Measurements from ENCODE around the gene NKRF. TPM values are rescaled to one million over a fixed set of nuclear protein-coding genes. Genes with fewer than 3 reads are reported as not detected.

Gene NKRF
- polyA plus RNA-seq, 3 donors = 1.3 to 4.7 (median 2.4) TPM

DNA sequence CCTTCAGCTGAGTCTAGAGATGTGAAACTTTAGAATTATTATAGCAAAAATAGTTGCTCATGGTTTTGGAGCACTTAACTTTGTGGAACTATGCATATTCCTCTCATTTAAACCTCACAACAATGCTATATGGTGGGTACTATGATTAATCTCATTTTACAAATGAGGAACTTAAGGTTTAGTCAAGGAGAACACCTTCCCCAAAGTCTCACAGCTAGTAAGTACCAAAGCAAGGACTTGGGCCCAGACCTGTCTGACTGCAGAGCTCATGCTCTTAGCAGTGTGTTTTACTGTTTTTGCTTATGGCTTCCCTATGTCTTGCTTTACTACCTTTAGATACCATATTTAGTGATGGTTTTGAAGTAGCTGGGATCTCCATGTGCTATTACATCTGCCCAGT, 26.8 kb downstream of the NKRF start:
- peaks cover 0 to 4% of the 10 kb centered on the region in 2 donors for H3K27me3 ChIP-seq (ENCODE audit: control insufficient read depth in 2 of 2, insufficient read depth in 2 of 2, low read length in 2 of 2)
- intact Hi-C loops (cut with micrococcal nuclease) = no loop called here
- no peak overlapping the region for H3K4me2 ChIP-seq (replicated peaks; ENCODE audit: extremely low read depth, low read length, poor library complexity, severe bottlenecking)
- Mint-ChIP-seq H3K9me3 (peaks cover 0 to 6% (median 0%) of the 10 kb centered on the region in 7 donors), H3K36me3 (peaks cover 10 to 14% of the 10 kb centered on the region in 2 donors), H3K4me3 (no peak overlapping the region), H3K27me3 (ENCODE audit: low read depth in 3 of 3) (peaks cover 0 to 6% (median 0%) of the 10 kb centered on the region in 3 donors), H3K27ac (no peak overlapping the region), H3K4me1 (peaks cover 12% of the 10 kb centered on the region)
- peaks cover 18% of the 10 kb centered on the region for H3K79me2 ChIP-seq (ENCODE audit: insufficient read depth, low read length)
- TF ChIP-seq, protein P1, sequence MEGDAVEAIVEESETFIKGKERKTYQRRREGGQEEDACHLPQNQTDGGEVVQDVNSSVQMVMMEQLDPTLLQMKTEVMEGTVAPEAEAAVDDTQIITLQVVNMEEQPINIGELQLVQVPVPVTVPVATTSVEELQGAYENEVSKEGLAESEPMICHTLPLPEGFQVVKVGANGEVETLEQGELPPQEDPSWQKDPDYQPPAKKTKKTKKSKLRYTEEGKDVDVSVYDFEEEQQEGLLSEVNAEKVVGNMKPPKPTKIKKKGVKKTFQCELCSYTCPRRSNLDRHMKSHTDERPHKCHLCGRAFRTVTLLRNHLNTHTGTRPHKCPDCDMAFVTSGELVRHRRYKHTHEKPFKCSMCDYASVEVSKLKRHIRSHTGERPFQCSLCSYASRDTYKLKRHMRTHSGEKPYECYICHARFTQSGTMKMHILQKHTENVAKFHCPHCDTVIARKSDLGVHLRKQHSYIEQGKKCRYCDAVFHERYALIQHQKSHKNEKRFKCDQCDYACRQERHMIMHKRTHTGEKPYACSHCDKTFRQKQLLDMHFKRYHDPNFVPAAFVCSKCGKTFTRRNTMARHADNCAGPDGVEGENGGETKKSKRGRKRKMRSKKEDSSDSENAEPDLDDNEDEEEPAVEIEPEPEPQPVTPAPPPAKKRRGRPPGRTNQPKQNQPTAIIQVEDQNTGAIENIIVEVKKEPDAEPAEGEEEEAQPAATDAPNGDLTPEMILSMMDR (IDR thresholded peaks at IDR 0.05) = no peak
- H4K20me1 ChIP-seq (ENCODE audit: insufficient read depth, low read length) = peaks cover 12% of the 10 kb centered on the region
- no peaks in the 10 kb centered on the region for H3K9me3 ChIP-seq (replicated peaks in 1 of 2; ENCODE audit: control insufficient read depth in 1 of 2, insufficient read depth in 1 of 2, low read length in 2 of 2)
- H3K4me3 ChIP-seq (replicated peaks in 1 of 3; ENCODE audit: low read depth in 2 of 3, low read length in 3 of 3) = no peak overlapping the region
- H3K4me1 ChIP-seq (ENCODE audit: control insufficient read depth in 1 of 2, insufficient read depth in 2 of 2, low read length in 2 of 2) = peaks cover 7 to 11% of the 10 kb centered on the region in 2 donors
- no peak overlapping the region for H2AFZ ChIP-seq (ENCODE audit: insufficient read depth, low read depth, low read length, poor library complexity, severe bottlenecking)
- H3K9ac ChIP-seq (ENCODE audit: insufficient read depth, low read length, poor library complexity, severe bottlenecking) = no peak overlapping the region
- no peak overlapping the region for H3K27ac ChIP-seq (ENCODE audit: low read depth in 1 of 2, low read length in 2 of 2)
- no peak for DNase-seq
- peaks cover 0 to 29% of the 10 kb centered on the region in 2 donors for H3K36me3 ChIP-seq (replicated peaks in 1 of 2; ENCODE audit: control insufficient read depth in 1 of 2, insufficient read depth in 2 of 2, low read length in 2 of 2)

DNA sequence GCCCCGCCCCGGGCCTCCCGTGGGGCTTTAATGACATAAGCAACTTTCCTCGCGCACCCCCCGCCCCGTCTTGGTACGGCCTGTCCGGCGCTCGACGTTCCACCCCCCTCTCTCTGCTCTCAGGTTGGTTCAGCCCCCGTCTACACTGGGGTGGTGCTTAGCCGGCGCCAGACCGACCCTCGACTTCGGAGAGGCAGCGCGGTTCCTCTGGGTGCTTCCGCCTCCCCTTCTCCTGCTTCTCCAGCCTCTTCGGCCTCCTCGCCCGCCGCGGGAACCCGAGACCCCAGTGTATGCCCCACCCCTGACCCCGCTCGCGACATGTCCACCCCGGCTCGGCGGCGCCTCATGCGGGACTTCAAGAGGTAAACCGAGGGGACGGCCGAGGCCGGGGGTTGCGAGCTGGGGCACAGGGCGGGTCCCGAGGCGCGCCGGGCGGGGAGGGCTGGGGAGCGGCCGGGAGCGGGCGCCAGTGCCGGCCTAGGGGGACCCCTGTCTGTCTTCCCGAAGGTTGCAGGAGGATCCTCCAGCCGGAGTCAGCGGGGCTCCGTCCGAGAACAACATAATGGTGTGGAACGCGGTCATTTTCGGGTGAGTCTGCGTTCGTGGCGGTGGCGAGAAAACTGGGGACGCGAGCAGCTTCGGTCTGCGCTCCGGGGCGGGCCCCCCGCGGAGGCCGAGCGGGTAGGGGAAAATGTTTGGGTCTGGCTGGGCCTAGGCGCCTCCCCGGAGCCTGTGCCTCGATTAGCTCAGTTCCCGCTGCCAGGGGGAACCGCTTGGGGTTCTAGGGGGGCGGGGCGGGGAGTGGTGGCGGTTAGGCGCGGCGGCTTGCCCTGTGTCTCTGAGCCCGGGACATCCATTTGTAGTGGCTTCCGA, 31.6 kb downstream of the NKRF start, which contains the start of gene UBE2A:
TSS of gene UBE2A (plus strand) at position 170 of the 873 bp plus-strand sequence. CDS start at position 319, 149 bp downstream.
- H3K27ac Mint-ChIP-seq = peak within 1 kb of the TSS; percentile 90 to 96 (median 93)
- Histone ChIP-seq H3K9ac (ENCODE audit: insufficient read depth, low read length, poor library complexity, severe bottlenecking) (peak within 1 kb of the TSS; percentile 81), H3K4me2 (replicated peaks; ENCODE audit: extremely low read depth, low read length, poor library complexity, severe bottlenecking) (peak within 1 kb of the TSS; percentile 69), H3K4me1 (ENCODE audit: control insufficient read depth in 1 of 2, insufficient read depth in 2 of 2, low read length in 2 of 2) (peaks cover 14 to 17% of the 10 kb centered on the region in 2 donors), H3K4me3 (replicated peaks in 1 of 3; ENCODE audit: low read depth in 2 of 3, low read length in 3 of 3) (peak within 1 kb of the TSS; percentile 65 to 78 (median 77)), H3K27ac (ENCODE audit: low read depth in 1 of 2, low read length in 2 of 2) (peak within 1 kb of the TSS; percentile 77 to 79), H2AFZ (ENCODE audit: insufficient read depth, low read depth, low read length, poor library complexity, severe bottlenecking) (peak within 1 kb of the TSS; percentile 70), H3K36me3 (replicated peaks in 1 of 2; ENCODE audit: control insufficient read depth in 1 of 2, insufficient read depth in 2 of 2, low read length in 2 of 2) (peaks cover 0 to 6% of the 10 kb centered on the region in 2 donors), H3K9me3 (replicated peaks in 1 of 2; ENCODE audit: control insufficient read depth in 1 of 2, insufficient read depth in 1 of 2, low read length in 2 of 2) (no peaks in the 10 kb centered on the region), H4K20me1 (ENCODE audit: insufficient read depth, low read length) (peaks cover 12% of the 10 kb centered on the region), H3K79me2 (ENCODE audit: insufficient read depth, low read length) (peaks cover 18% of the 10 kb centered on the region), H3K27me3 (ENCODE audit: control insufficient read depth in 2 of 2, insufficient read depth in 2 of 2, low read length in 2 of 2) (no peaks in the 10 kb centered on the region)
- TF ChIP-seq, protein P1 (IDR thresholded peaks at IDR 0.05) = peak; percentile 24
- 0% methylated on average over 42 of the region's 86 CpGs for WGBS (ENCODE audit: insufficient coverage)
- H3K27me3 Mint-ChIP-seq (ENCODE audit: low read depth in 3 of 3) = peaks cover 0 to 18% (median 1%) of the 10 kb centered on the region in 3 donors
- peaks cover 21% of the 10 kb centered on the region for H3K4me1 Mint-ChIP-seq
- peak within 1 kb of the TSS; percentile 89 to 97 for H3K4me3 Mint-ChIP-seq
- intact Hi-C loops (cut with micrococcal nuclease) = no loop called here
- peaks cover 8 to 10% of the 10 kb centered on the region in 2 donors for H3K36me3 Mint-ChIP-seq
- peak; percentile 80 to 89 (median 87) for DNase-seq
- peaks cover 0 to 6% (median 0%) of the 10 kb centered on the region in 7 donors for H3K9me3 Mint-ChIP-seq

Data from CD14-positive monocyte (primary cell).